Vagina (tissue), 2 donors: ENCODE data around the gene UBE2I. TPM values are rescaled to one million over a fixed set of nuclear protein-coding genes. Genes with fewer than 3 reads are reported as not detected.

Source experiments
- DNase-seq, 2 donors: peaks; one replicate each; pipeline ENCODE4 v3.0.0-alpha.2; 2017; ENCODE audit errors: extremely low spot score in 2 of 2
- H3K27ac ChIP-seq: fragments of 200-600 bp; sonication (generic); one replicate; pipeline ENCODE4 v1.5.1; 2019
- H3K27me3 ChIP-seq: fragments of 200-600 bp; sonication (generic); one replicate; pipeline ENCODE4 v1.5.1; 2019
- H3K36me3 ChIP-seq, 2 donors: fragments of 200-600 bp; sonication (generic); one replicate each; pipeline ENCODE4 v1.5.1; 2017 to 2019
- H3K4me1 ChIP-seq: fragments of 200-600 bp; sonication (generic); one replicate; pipeline ENCODE4 v1.5.1; 2019
- H3K4me3 ChIP-seq, 2 donors: fragments of 200-600 bp; sonication (generic); 1 replicate in 1 of 2; 2 replicates in 1 of 2; pipeline ENCODE4 v1.5.1; 2016 to 2019
- H3K9me3 ChIP-seq: fragments of 200-600 bp; sonication (generic); one replicate; pipeline ENCODE4 v1.5.1; 2019
- POLR2A ChIP-seq, 2 donors: fragments of 450-650 bp; IDR thresholded peaks; one replicate each; pipeline ENCODE4 v1.6.1; 2017; ENCODE audit warnings: antibody characterized with exemption in 2 of 2, mild to moderate bottlenecking in 2 of 2, moderate library complexity in 2 of 2
- POLR2AphosphoS5 ChIP-seq, 2 donors: sonication (generic); formaldehyde crosslinking; IDR thresholded peaks; one replicate each; pipeline ENCODE4 v1.9.0; 2017; ENCODE audit warnings: antibody characterized with exemption in 2 of 2, mild to moderate bottlenecking in 2 of 2, low read depth in 1 of 2; ENCODE audit not compliant: insufficient read depth in 1 of 2
- intact Hi-C: fragments of 100-400 bp; cut with DNase I; formaldehyde crosslinking; loops from one replicate; pipeline ENCODE4 v1.15.1; 2023
- total RNA-seq: library from RNA; depleted of rRNA; stranded (reverse); fragments of >200 nt; gene quantifications from one replicate; pipeline ENCODE4 v1.2.3, GENCODE V29; 2016
- TF ChIP-seq, protein P1 (sequence below), 3 experiments: fragments of 450-650 bp in 2 of 3; fragments of 200-600 bp in 1 of 3; sonication (generic) in 1 of 3; IDR thresholded peaks; one replicate each; pipeline ENCODE4 v1.5.1; 2017 to 2019; ENCODE audit warnings: antibody characterized with exemption in 3 of 3, mild to moderate bottlenecking in 2 of 3, moderate library complexity in 2 of 3

The UBE2I gene
- total RNA-seq, 1 donor from 2014 or later, result 51.3 TPM

DNA sequence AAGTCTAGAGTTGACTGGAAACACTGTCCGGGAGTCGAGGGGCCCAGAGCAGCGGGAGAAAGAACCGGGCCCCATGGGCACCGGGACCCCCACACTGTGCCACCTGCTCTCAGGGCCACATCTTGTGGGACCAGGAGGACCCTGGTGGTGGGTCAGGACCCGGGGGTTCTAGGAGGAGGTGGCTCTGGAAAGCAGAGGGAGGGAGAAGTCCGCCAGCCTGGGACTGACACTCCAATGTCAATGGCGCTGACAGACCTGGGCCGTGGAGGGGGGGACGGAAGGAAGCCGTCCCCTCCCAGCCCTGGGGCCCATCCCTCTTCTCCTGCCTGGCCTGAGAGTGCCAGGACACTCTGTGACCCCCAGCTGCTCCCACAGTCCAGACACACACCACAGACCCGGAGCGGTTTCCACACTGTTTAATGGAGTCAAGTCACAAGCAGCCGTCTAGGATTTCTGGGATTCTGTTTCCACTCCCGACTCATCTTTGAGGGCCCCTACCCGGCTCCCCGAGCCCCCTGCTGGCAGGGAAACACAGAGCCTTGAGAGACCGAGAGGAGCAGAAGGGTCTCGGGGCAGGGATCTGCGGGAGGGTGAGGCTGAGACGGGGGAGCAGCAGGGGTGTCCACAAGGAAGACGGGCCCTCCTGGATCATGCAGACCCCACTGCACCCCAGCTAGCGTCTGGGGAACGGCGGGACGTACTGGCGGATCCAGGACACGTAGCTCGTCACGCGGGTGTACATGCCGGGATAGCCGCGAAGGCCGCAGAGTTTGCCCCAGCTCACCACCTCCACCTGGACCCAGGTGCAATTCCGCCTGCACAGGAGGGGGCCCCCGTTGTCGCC is 23.5 kb upstream of the UBE2I start:
- no peaks in the 10 kb centered on the region for H3K9me3 ChIP-seq
- H3K27me3 ChIP-seq, result peaks cover 8% of the 10 kb centered on the region

DNA sequence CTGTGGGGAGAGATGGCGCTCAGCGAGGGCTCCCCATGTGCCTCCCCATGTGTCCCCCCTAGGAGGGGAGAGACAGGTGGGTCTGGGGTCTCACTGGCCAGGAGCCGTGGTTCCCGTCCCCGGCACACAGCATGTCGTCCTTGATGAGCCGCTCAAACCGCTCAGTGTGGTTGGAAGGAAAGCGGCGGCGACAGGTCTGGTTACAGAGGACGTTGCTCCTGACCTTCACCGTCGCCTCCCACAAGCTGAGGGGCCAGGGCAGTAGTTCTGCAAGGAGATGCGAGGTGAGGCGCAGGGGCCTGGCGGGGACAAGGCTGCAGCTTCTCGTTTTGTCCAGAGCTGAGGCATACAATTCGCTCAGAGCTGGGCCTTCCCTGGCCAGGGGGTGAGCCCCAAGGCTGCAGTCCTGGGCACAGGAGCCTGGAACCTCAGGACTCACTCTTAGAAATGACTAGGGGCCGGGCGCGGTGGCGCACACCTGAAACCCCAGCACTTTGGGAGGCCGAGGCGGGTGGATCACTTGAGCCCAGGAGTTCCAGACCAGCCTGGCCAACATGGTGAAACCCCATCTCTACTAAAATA is 22.8 kb upstream of the UBE2I start:
- Histone ChIP-seq H3K27ac (no peak overlapping the region), H3K27me3 (peaks cover 8% of the 10 kb centered on the region), H3K4me3 (no peak overlapping the region), H3K4me1 (no peaks in the 10 kb centered on the region), H3K9me3 (no peaks in the 10 kb centered on the region), H3K36me3 (no peaks in the 10 kb centered on the region)
- no peak for TF ChIP-seq POLR2A (IDR thresholded peaks at IDR 0.05)
- TF ChIP-seq, protein P1, sequence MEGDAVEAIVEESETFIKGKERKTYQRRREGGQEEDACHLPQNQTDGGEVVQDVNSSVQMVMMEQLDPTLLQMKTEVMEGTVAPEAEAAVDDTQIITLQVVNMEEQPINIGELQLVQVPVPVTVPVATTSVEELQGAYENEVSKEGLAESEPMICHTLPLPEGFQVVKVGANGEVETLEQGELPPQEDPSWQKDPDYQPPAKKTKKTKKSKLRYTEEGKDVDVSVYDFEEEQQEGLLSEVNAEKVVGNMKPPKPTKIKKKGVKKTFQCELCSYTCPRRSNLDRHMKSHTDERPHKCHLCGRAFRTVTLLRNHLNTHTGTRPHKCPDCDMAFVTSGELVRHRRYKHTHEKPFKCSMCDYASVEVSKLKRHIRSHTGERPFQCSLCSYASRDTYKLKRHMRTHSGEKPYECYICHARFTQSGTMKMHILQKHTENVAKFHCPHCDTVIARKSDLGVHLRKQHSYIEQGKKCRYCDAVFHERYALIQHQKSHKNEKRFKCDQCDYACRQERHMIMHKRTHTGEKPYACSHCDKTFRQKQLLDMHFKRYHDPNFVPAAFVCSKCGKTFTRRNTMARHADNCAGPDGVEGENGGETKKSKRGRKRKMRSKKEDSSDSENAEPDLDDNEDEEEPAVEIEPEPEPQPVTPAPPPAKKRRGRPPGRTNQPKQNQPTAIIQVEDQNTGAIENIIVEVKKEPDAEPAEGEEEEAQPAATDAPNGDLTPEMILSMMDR (IDR thresholded peaks at IDR 0.05), result no peak
- TF ChIP-seq POLR2AphosphoS5 (IDR thresholded peaks at IDR 0.05; ENCODE audit: insufficient read depth in 1 of 2, low read depth in 1 of 2), result no peak
- DNase-seq, result no peak
- intact Hi-C loops, result no loop called here

More for the DNA sequence above, 23.5 kb upstream of the UBE2I start:
- TF ChIP-seq, protein P1 (IDR thresholded peaks at IDR 0.05), result no peak
- TF ChIP-seq POLR2AphosphoS5 (IDR thresholded peaks at IDR 0.05; ENCODE audit: insufficient read depth in 1 of 2, low read depth in 1 of 2) (no peak), POLR2A (IDR thresholded peaks at IDR 0.05) (no peak)
- no peak overlapping the region for H3K27ac ChIP-seq
- intact Hi-C loops, result no loop called here
- no peaks in the 10 kb centered on the region for H3K36me3 ChIP-seq
- no peaks in the 10 kb centered on the region for H3K4me1 ChIP-seq
- H3K4me3 ChIP-seq, result no peak overlapping the region
- DNase-seq, result no peak

DNA sequence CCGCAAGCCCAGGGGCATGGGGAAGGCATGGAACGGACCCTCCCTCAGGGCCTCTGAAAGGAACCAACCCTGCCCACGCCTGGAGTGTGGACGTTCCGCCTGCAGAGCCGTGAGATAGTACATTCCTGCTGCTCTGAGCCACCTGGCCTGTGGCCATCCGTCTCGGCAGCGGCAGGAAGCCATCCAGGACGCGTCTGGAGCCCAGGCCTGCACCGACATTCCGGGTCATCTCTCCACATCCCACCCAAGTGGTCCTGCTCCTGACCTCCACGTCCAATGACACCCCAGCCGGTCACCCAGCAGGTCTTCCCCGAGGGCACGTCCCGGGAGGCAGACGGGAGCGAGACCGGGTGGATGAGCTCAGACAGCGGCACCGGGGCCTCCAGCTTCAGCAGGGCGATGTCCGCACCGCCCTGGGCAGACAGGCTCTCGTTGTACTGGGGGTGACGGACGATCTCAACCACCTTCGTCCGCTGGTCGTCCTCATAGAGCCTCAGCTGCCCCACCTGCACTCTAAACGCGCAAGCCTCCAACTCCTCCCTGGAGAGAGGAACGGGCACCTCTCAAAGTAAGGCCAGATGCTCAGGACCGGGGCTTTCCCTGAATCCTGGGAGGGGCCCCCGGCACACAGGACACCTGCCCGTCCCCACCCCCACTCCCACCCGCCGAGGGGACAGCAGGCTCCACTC is 21.3 kb upstream of the UBE2I start:
- Histone ChIP-seq H3K9me3 (no peaks in the 10 kb centered on the region), H3K27me3 (peaks cover 8% of the 10 kb centered on the region), H3K4me1 (no peaks in the 10 kb centered on the region), H3K27ac (no peak overlapping the region), H3K36me3 (no peaks in the 10 kb centered on the region), H3K4me3 (no peak overlapping the region)
- intact Hi-C loops, result no loop called here
- TF ChIP-seq POLR2A (IDR thresholded peaks at IDR 0.05) (no peak), POLR2AphosphoS5 (IDR thresholded peaks at IDR 0.05; ENCODE audit: insufficient read depth in 1 of 2, low read depth in 1 of 2) (no peak)
- TF ChIP-seq, protein P1 (IDR thresholded peaks at IDR 0.05), result no peak
- DNase-seq, result no peak

DNA sequence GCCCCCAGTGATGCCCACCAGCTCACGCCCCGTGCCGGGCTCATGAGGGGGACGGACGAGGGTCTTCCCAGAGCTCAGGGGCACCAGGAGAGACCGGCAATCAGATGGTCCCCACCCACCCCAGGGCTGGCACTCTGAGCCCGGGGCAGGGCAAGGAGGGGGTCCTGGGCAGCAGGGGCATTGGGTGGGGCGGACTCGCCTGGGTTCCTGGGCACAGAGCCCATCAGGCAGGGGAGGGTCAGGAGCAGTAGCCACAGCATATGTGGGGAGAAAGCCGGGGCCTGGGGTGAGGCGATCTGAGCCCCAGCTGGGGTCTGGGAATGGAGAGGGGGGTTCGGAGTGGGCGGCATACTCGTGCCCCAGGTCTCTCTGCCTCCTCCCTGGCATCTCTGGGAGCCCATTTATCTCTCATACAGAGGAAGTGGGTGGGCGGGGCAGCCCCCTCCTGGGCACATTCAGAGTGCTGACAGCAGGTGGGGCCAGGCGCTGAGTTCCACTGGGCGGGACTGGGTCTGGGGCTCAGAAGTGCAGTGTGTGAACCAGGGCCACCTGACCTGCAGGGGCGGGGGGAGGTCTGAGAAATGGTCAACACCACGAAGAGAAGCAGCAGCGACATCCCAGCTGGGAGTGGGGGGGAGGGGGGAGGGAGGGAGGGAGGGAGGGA is 20.5 kb upstream of the UBE2I start:
- no peak for TF ChIP-seq POLR2AphosphoS5 (IDR thresholded peaks at IDR 0.05; ENCODE audit: insufficient read depth in 1 of 2, low read depth in 1 of 2)
- no peak for TF ChIP-seq POLR2A (IDR thresholded peaks at IDR 0.05)
- TF ChIP-seq, protein P1 (IDR thresholded peaks at IDR 0.05), result no peak
- Histone ChIP-seq H3K27me3 (peaks cover 8% of the 10 kb centered on the region), H3K27ac (no peak overlapping the region), H3K4me1 (no peaks in the 10 kb centered on the region), H3K9me3 (no peaks in the 10 kb centered on the region), H3K4me3 (no peak overlapping the region), H3K36me3 (no peaks in the 10 kb centered on the region)
- intact Hi-C loops, result no loop called here
- no peak for DNase-seq
